Activated B cell treated with CpG ODN at 0.5 μM for 24 hours (primary cell): ENCODE measurements around the gene POLR3F. TPM values are rescaled to one million over a fixed set of nuclear protein-coding genes. Genes with fewer than 3 reads are reported as not detected.
"Not testable (repeated sequence)": the region's sequence is repeated elsewhere in the genome, so short reads cannot be mapped to it uniquely, and the experiment has no call there.

Experiments
- ATAC-seq: fragments of 200-7000 bp; cut with Tn5 transposase; one replicate; pipeline ENCODE4 v1.10.0; 2021; ENCODE audit warnings: low read depth, mild to moderate bottlenecking, moderate library complexity
- CTCF ChIA-PET: fragments of 350-600 bp; sonication (Branson Sonifier 250); formaldehyde crosslinking; loops from one replicate; lab custom pipeline; 2021; ENCODE audit warnings: antibody characterized with exemption; lab: Charles Lee
- POLR2A ChIA-PET: fragments of 350-600 bp; sonication (Branson Sonifier 250); formaldehyde crosslinking; loops from one replicate; lab custom pipeline; 2021; ENCODE audit warnings: antibody characterized with exemption; lab: Charles Lee
- DNase-seq: peaks from one replicate; pipeline ENCODE4 v3.0.0; 2022
- H3K27ac Mint-ChIP-seq: one replicate; pipeline ENCODE4 v1.8.0; 2020; ENCODE audit warnings: mixed read lengths
- H3K27me3 Mint-ChIP-seq: one replicate; pipeline ENCODE4 v1.8.0; 2021; ENCODE audit warnings: mixed read lengths
- H3K36me3 Mint-ChIP-seq: one replicate; pipeline ENCODE4 v1.8.0; 2021; ENCODE audit warnings: low read depth, mixed read lengths
- H3K4me1 Mint-ChIP-seq: one replicate; pipeline ENCODE4 v1.8.0; 2021; ENCODE audit warnings: mixed read lengths
- H3K4me3 Mint-ChIP-seq: one replicate; pipeline ENCODE4 v1.8.0; 2020; ENCODE audit warnings: mild to moderate bottlenecking, mixed read lengths
- H3K9me3 Mint-ChIP-seq: one replicate; pipeline ENCODE4 v1.8.0; 2020; ENCODE audit warnings: mixed read lengths
- intact Hi-C: fragments of 100-400 bp; cut with micrococcal nuclease; formaldehyde crosslinking; loops from one replicate; pipeline ENCODE4 v1.15.1; 2024
- total RNA-seq: library from RNA; stranded (reverse); gene quantifications from 2 replicates; pipeline ENCODE4 v1.2.3, GENCODE V29; 2022
- TF ChIP-seq, protein P1 (sequence below): fragments of 200-600 bp; IDR thresholded peaks from one replicate; pipeline ENCODE4 v1.8.0; 2022; ENCODE audit warnings: antibody characterized with exemption, mild to moderate bottlenecking

POLR3F gene
- total RNA-seq, 1 donor from 2014 or later: 14.5 TPM

DNA sequence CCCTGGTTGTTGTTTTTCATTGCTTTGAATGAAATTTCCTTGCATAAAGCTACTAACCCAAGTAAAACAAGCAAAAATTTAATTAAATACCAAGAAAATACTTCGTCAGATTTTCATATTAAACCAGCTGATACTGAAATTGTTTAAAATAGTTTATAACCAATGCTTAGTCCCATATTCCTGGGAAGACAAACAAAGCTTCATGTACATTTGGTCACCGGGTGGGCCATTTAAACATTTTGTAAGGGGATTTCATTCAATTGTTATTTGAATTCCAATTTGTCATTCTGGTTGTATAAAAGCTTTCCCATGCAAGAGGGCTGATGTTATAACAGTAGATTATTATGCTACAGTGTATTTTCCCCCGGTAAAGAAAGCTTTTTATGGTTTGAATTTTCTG is 30.4 kb downstream of the POLR3F start:
- POLR2A ChIA-PET: interaction anchor here (0.9 to 4.5 kb wide), 5 partner anchors 10 to 360 kb away, joined by 4 to 123 read pairs (median 7); partner anchors contain the start of genes DZANK1, KAT14, PET117 and POLR3F
- H3K4me1 Mint-ChIP-seq: peaks cover 16% of the 10 kb centered on the region
- TF ChIP-seq, protein P1, sequence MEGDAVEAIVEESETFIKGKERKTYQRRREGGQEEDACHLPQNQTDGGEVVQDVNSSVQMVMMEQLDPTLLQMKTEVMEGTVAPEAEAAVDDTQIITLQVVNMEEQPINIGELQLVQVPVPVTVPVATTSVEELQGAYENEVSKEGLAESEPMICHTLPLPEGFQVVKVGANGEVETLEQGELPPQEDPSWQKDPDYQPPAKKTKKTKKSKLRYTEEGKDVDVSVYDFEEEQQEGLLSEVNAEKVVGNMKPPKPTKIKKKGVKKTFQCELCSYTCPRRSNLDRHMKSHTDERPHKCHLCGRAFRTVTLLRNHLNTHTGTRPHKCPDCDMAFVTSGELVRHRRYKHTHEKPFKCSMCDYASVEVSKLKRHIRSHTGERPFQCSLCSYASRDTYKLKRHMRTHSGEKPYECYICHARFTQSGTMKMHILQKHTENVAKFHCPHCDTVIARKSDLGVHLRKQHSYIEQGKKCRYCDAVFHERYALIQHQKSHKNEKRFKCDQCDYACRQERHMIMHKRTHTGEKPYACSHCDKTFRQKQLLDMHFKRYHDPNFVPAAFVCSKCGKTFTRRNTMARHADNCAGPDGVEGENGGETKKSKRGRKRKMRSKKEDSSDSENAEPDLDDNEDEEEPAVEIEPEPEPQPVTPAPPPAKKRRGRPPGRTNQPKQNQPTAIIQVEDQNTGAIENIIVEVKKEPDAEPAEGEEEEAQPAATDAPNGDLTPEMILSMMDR: no peak

DNA sequence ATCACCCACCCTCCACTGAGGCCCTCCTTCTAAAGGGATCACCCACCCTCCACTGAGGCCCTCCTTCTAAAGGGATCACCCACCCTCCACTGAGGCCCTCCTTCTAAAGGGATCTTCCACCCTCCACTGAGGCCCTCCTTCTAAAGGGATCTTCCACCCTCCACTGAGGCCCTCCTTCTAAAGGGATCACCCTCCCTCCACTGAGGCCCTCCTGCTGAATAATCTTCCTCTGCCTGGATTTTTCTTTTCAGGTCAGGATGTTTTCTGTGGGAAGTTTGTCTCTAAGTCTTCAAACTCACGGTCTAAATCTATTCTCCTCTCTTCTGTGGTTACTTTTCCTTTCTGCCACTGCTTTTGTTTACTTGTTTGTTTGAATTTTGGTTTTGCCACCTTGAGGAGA is 34.5 kb downstream of the POLR3F start:
- H3K9me3 Mint-ChIP-seq, intact Hi-C loops, DNase-seq, H3K4me3 Mint-ChIP-seq, CTCF ChIA-PET, ATAC-seq, H3K27ac Mint-ChIP-seq, H3K36me3 Mint-ChIP-seq, POLR2A ChIA-PET, H3K4me1 Mint-ChIP-seq, H3K27me3 Mint-ChIP-seq: not testable (repeated sequence)

More for the DNA sequence above, 30.4 kb downstream of the POLR3F start:
- no peaks in the 10 kb centered on the region for H3K9me3 Mint-ChIP-seq
- H3K27ac Mint-ChIP-seq: peak overlapping the region; percentile 87
- CTCF ChIA-PET: interaction anchor here (0.7 to 1.9 kb wide), 3 partner anchors 8 to 31 kb away, joined by 4 to 5 read pairs (median 4); partner anchors contain the start of genes DZANK1 and POLR3F
- H3K36me3 Mint-ChIP-seq: peaks cover 16% of the 10 kb centered on the region
- intact Hi-C loops: loop anchor here (1.0 to 2.0 kb wide), 6 partner anchors 10 to 815 kb away; partner anchors contain the start of genes DZANK1, KAT14, PET117 and POLR3F
- H3K27me3 Mint-ChIP-seq: peaks cover 8% of the 10 kb centered on the region
- no peak for ATAC-seq
- no peak for DNase-seq
- peak overlapping the region; percentile 99 for H3K4me3 Mint-ChIP-seq

DNA sequence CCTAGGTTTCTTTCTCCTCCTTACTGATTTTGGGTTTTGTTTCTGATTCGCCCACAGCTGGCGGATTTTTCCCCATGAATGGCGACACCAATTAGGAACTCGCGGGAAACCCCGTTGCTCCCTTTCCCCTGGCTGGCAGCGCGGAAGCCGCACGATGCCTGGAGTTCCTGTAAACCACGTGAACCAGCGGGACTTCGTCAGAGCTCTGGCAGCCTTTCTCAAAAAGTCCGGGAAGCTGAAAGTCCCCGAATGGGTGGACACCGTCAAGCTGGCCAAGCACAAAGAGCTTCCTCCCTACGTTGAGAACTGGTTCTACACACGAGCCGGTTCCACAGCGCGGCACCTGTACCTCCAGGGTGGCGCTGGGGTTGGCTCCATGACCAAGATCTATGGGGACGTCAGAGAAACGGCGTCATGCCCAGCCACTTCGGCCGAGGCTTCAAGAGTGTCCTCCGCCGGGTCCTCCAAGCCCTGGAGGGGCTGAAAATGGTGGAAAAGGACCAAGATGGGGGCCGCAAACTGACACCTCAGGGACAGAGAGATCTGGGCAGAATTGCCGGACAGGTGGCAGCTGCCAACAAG is 37.4 kb downstream of the POLR3F start:
- H3K4me3 Mint-ChIP-seq: no peak overlapping the region
- peaks cover 25% of the 10 kb centered on the region for H3K4me1 Mint-ChIP-seq
- H3K9me3 Mint-ChIP-seq: no peaks in the 10 kb centered on the region
- ATAC-seq (no peak), DNase-seq (no peak)
- H3K36me3 Mint-ChIP-seq: peaks cover 15% of the 10 kb centered on the region
- POLR2A ChIA-PET: interaction anchor here (3.8 kb wide), 1 partner anchor 38 kb away, joined by 72 read pairs; the partner anchor contains the start of genes DZANK1 and POLR3F
- intact Hi-C loops: no loop called here
- no peak overlapping the region for H3K27ac Mint-ChIP-seq
- CTCF ChIA-PET: no interaction called here
- TF ChIP-seq, protein P1: no peak
- peaks cover 10% of the 10 kb centered on the region for H3K27me3 Mint-ChIP-seq

DNA sequence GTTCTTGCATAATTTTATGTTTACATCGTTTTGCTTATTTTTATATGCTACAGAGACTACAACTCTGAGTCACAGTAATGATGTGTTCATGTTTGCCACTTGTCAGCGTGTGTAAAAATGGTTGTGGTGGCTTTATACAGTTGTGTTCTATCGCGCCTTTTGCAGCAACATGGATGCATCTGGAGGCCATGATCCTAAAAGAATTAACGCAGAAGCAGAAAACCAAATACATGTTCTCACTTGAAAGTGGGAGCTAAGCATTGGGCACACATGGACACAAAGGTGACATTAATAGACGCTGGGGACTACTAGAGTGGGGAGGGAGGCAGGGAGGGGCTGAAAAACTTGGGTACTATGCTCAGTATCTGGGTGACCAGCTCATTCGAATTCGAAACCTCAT is 39.6 kb downstream of the POLR3F start:
- CTCF ChIA-PET: interaction anchor here (0.7 to 1.8 kb wide), 4 partner anchors 9 to 40 kb away, joined by 3 to 6 read pairs (median 4); partner anchors contain the start of genes DZANK1, POLR3F and RBBP9
- Mint-ChIP-seq H3K4me1 (peaks cover 36% of the 10 kb centered on the region), H3K9me3 (no peaks in the 10 kb centered on the region), H3K27ac (peak overlapping the region; percentile 100), H3K27me3 (peaks cover 9% of the 10 kb centered on the region), H3K36me3 (peaks cover 36% of the 10 kb centered on the region), H3K4me3 (peak overlapping the region; percentile 100)
- ATAC-seq (no peak), DNase-seq (no peak)
- POLR2A ChIA-PET: interaction anchor here (0.6 to 3.9 kb wide), 17 partner anchors 9 to 1546 kb away, joined by 3 to 123 read pairs (median 8); partner anchors contain the start of genes CFAP61, CRNKL1, DTD1 and DZANK1
- intact Hi-C loops: loop anchor here (1.0 to 2.0 kb wide), 11 partner anchors 9 to 1776 kb away; partner anchors contain the start of genes CFAP61, CRNKL1, DZANK1 and POLR3F
- TF ChIP-seq, protein P1: no peak

DNA sequence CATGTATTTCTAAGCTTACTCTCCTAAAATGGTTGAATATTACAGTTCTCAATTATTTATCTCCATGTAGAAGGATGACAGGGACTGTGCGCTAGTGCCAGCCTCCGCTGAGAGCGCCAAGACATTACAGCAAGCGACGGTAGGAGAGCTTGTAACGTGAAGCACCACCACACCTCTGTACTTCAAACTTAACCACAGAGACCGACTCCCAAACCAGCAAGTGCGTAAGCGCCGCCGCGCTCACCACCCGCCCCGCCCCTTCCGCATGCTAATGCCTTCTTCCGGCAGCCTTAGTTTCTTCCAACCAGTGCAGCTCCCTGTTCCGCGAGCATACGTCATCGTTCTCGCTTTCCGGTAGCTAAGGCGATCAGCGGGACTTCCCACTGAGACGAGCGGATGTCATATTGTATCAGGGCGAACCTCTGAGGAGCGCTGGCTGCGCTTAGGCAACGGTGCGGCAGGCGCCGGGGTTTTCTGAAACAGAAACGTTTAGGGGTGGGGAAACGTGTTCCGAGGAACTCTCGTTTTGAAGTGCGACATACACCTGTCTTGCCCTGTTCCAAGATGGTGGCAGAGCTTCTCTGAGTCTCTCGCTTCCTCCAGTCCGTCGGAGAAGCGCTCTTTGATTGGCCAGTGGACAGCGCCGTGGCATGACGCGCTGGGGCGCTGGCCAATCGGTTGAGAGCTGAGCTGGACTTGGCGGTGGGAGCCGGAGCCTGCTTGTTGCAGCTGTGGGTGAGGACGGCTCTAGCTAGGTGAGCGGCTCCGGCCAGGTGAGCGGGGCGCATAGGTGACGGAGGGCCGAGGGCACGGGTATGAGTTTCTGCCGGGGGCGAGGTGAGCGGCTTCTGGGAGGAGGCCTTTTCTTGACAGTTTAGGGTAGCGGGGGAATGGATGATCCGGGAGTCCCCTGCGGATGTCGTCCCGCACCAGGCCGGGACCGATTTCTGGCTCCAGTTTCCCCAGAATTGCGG is 40.3 kb downstream of the POLR3F start, which contains the start of gene SEC23B:
SEC23B (plus strand) TSS at position 723 of the 974 bp plus-strand sequence. CDS start 2,896 bp downstream, outside the sequence.
- Mint-ChIP-seq H3K9me3 (no peaks in the 10 kb centered on the region), H3K27me3 (peaks cover 2% of the 10 kb centered on the region), H3K4me3 (peak within 1 kb of the TSS; percentile 100), H3K4me1 (peaks cover 36% of the 10 kb centered on the region), H3K27ac (peak within 1 kb of the TSS; percentile 100), H3K36me3 (peaks cover 41% of the 10 kb centered on the region)
- TF ChIP-seq, protein P1: no peak
- intact Hi-C loops: loop anchor here (1.0 to 2.0 kb wide), 11 partner anchors 10 to 1777 kb away; partner anchors contain the start of genes CFAP61, CRNKL1, DZANK1 and POLR3F
- peak; percentile 92 for ATAC-seq
- ChIA-PET POLR2A (interaction anchor here (0.7 to 3.9 kb wide), 20 partner anchors 10 to 1545 kb away, joined by 3 to 123 read pairs (median 4); partner anchors contain the start of genes CFAP61, CRNKL1, DTD1 and DZANK1), CTCF (interaction anchor here (0.8 to 1.8 kb wide), 2 partner anchors 10 to 40 kb away, joined by 4 to 6 read pairs; partner anchors contain the start of genes DZANK1, POLR3F and RBBP9)
- DNase-seq: peak; percentile 92
